ENCODE results near the gene SUN1.

Gene SUN1

GRCh38 chr7:889391-889790, 57.1 kb downstream of the SUN1 start:
- Histone ChIP-seq H3K4me1 (ENCODE audit: control insufficient read depth in 1 of 2, insufficient read depth in 2 of 2, low read length in 2 of 2) (peaks cover 0 to 2% of the 10 kb centered on the region in 2 donors), H3K36me3 (ENCODE audit: control insufficient read depth in 1 of 2, insufficient read depth in 2 of 2, low read length in 2 of 2) (peaks cover 37 to 82% of the 10 kb centered on the region in 2 donors), H3K4me3 (ENCODE audit: low read depth in 1 of 2, low read length in 2 of 2) (no peak overlapping the region), H3K27ac (ENCODE audit: low read depth, low read length) (no peak overlapping the region), H3K27me3 (ENCODE audit: control insufficient read depth in 1 of 2, insufficient read depth in 2 of 2, low read length in 2 of 2) (no peaks in the 10 kb centered on the region), H3K9ac (ENCODE audit: low read depth in 1 of 2, low read length in 2 of 2) (no peak overlapping the region), H3K9me3 (ENCODE audit: control insufficient read depth in 1 of 2, low read length in 2 of 2) (no peaks in the 10 kb centered on the region)

- Histone ChIP-seq H3K9me3 (ENCODE audit: control insufficient read depth in 1 of 2, low read length in 2 of 2) (no peaks in the 10 kb centered on the region), H3K4me1 (ENCODE audit: control insufficient read depth in 1 of 2, insufficient read depth in 2 of 2, low read length in 2 of 2) (no peaks in the 10 kb centered on the region), H3K36me3 (ENCODE audit: control insufficient read depth in 1 of 2, insufficient read depth in 2 of 2, low read length in 2 of 2) (peaks cover 50 to 93% of the 10 kb centered on the region in 2 donors), H3K27me3 (ENCODE audit: control insufficient read depth in 1 of 2, insufficient read depth in 2 of 2, low read length in 2 of 2) (no peaks in the 10 kb centered on the region), H3K4me3 (ENCODE audit: low read depth in 1 of 2, low read length in 2 of 2) (no peak overlapping the region), H3K9ac (ENCODE audit: low read depth in 1 of 2, low read length in 2 of 2) (no peak overlapping the region), H3K27ac (ENCODE audit: low read depth, low read length) (no peak overlapping the region)
Observed at GRCh38 chr7:890868-891267, 58.6 kb downstream of the SUN1 start.

- H3K9me3 ChIP-seq (ENCODE audit: control insufficient read depth in 1 of 2, low read length in 2 of 2), result no peaks in the 10 kb centered on the region
- no peaks in the 10 kb centered on the region for H3K4me1 ChIP-seq (ENCODE audit: control insufficient read depth in 1 of 2, insufficient read depth in 2 of 2, low read length in 2 of 2)
- no peak overlapping the region for H3K4me3 ChIP-seq (ENCODE audit: low read depth in 1 of 2, low read length in 2 of 2)
- no peaks in the 10 kb centered on the region for H3K27me3 ChIP-seq (ENCODE audit: control insufficient read depth in 1 of 2, insufficient read depth in 2 of 2, low read length in 2 of 2)
- H3K36me3 ChIP-seq (ENCODE audit: control insufficient read depth in 1 of 2, insufficient read depth in 2 of 2, low read length in 2 of 2), result peaks cover 54 to 93% of the 10 kb centered on the region in 2 donors
- no peak overlapping the region for H3K27ac ChIP-seq (ENCODE audit: low read depth, low read length)
- no peak overlapping the region for H3K9ac ChIP-seq (ENCODE audit: low read depth in 1 of 2, low read length in 2 of 2)
Observed at GRCh38 chr7:891291-891690, 59.0 kb downstream of the SUN1 start.

- H3K4me3 ChIP-seq (ENCODE audit: low read depth in 1 of 2, low read length in 2 of 2), result no peak overlapping the region
- H3K4me1 ChIP-seq (ENCODE audit: control insufficient read depth in 1 of 2, insufficient read depth in 2 of 2, low read length in 2 of 2), result no peaks in the 10 kb centered on the region
- no peaks in the 10 kb centered on the region for H3K9me3 ChIP-seq (ENCODE audit: control insufficient read depth in 1 of 2, low read length in 2 of 2)
- H3K27ac ChIP-seq (ENCODE audit: low read depth, low read length), result no peak overlapping the region
- H3K27me3 ChIP-seq (ENCODE audit: control insufficient read depth in 1 of 2, insufficient read depth in 2 of 2, low read length in 2 of 2), result no peaks in the 10 kb centered on the region
- H3K36me3 ChIP-seq (ENCODE audit: control insufficient read depth in 1 of 2, insufficient read depth in 2 of 2, low read length in 2 of 2), result peaks cover 57 to 93% of the 10 kb centered on the region in 2 donors
- no peak overlapping the region for H3K9ac ChIP-seq (ENCODE audit: low read depth in 1 of 2, low read length in 2 of 2)
Observed at GRCh38 chr7:891805-892204, 59.5 kb downstream of the SUN1 start.

- no peak overlapping the region for H3K27ac ChIP-seq (ENCODE audit: low read depth, low read length)
Observed at GRCh38 chr7:892648-893593, 60.6 kb downstream of the SUN1 start.

GRCh38 chr7:893686-894085, 61.4 kb downstream of the SUN1 start:
- Histone ChIP-seq H3K9me3 (ENCODE audit: control insufficient read depth in 1 of 2, low read length in 2 of 2) (no peaks in the 10 kb centered on the region), H3K9ac (ENCODE audit: low read depth in 1 of 2, low read length in 2 of 2) (no peak overlapping the region), H3K4me1 (ENCODE audit: control insufficient read depth in 1 of 2, insufficient read depth in 2 of 2, low read length in 2 of 2) (no peaks in the 10 kb centered on the region), H3K27me3 (ENCODE audit: control insufficient read depth in 1 of 2, insufficient read depth in 2 of 2, low read length in 2 of 2) (no peaks in the 10 kb centered on the region), H3K36me3 (ENCODE audit: control insufficient read depth in 1 of 2, insufficient read depth in 2 of 2, low read length in 2 of 2) (peaks cover 65 to 91% of the 10 kb centered on the region in 2 donors), H3K4me3 (ENCODE audit: low read depth in 1 of 2, low read length in 2 of 2) (no peak overlapping the region), H3K27ac (ENCODE audit: low read depth, low read length) (no peak overlapping the region)

More at GRCh38 chr7:892648-893593, 60.6 kb downstream of the SUN1 start:
- Histone ChIP-seq H3K36me3 (ENCODE audit: control insufficient read depth in 1 of 2, insufficient read depth in 2 of 2, low read length in 2 of 2) (peaks cover 64 to 92% of the 10 kb centered on the region in 2 donors), H3K9ac (ENCODE audit: low read depth in 1 of 2, low read length in 2 of 2) (no peak overlapping the region), H3K27me3 (ENCODE audit: control insufficient read depth in 1 of 2, insufficient read depth in 2 of 2, low read length in 2 of 2) (no peaks in the 10 kb centered on the region), H3K9me3 (ENCODE audit: control insufficient read depth in 1 of 2, low read length in 2 of 2) (no peaks in the 10 kb centered on the region), H3K4me1 (ENCODE audit: control insufficient read depth in 1 of 2, insufficient read depth in 2 of 2, low read length in 2 of 2) (no peaks in the 10 kb centered on the region), H3K4me3 (ENCODE audit: low read depth in 1 of 2, low read length in 2 of 2) (no peak overlapping the region)

- H3K27ac ChIP-seq (ENCODE audit: low read depth, low read length), result no peak overlapping the region
- no peaks in the 10 kb centered on the region for H3K9me3 ChIP-seq (ENCODE audit: control insufficient read depth in 1 of 2, low read length in 2 of 2)
- no peaks in the 10 kb centered on the region for H3K4me1 ChIP-seq (ENCODE audit: control insufficient read depth in 1 of 2, insufficient read depth in 2 of 2, low read length in 2 of 2)
- H3K9ac ChIP-seq (ENCODE audit: low read depth in 1 of 2, low read length in 2 of 2), result no peak overlapping the region
- H3K4me3 ChIP-seq (ENCODE audit: low read depth in 1 of 2, low read length in 2 of 2), result no peak overlapping the region
- no peaks in the 10 kb centered on the region for H3K27me3 ChIP-seq (ENCODE audit: control insufficient read depth in 1 of 2, insufficient read depth in 2 of 2, low read length in 2 of 2)
- peaks cover 69 to 91% of the 10 kb centered on the region in 2 donors for H3K36me3 ChIP-seq (ENCODE audit: control insufficient read depth in 1 of 2, insufficient read depth in 2 of 2, low read length in 2 of 2)
Observed at GRCh38 chr7:894164-894867, 62.0 kb downstream of the SUN1 start.

GRCh38 chr7:894927-895450, 62.7 kb downstream of the SUN1 start:
- Histone ChIP-seq H3K9ac (ENCODE audit: low read depth in 1 of 2, low read length in 2 of 2) (no peak overlapping the region), H3K4me3 (ENCODE audit: low read depth in 1 of 2, low read length in 2 of 2) (no peak overlapping the region), H3K36me3 (ENCODE audit: control insufficient read depth in 1 of 2, insufficient read depth in 2 of 2, low read length in 2 of 2) (peaks cover 69 to 94% of the 10 kb centered on the region in 2 donors), H3K27ac (ENCODE audit: low read depth, low read length) (no peak overlapping the region), H3K9me3 (ENCODE audit: control insufficient read depth in 1 of 2, low read length in 2 of 2) (no peaks in the 10 kb centered on the region), H3K27me3 (ENCODE audit: control insufficient read depth in 1 of 2, insufficient read depth in 2 of 2, low read length in 2 of 2) (no peaks in the 10 kb centered on the region), H3K4me1 (ENCODE audit: control insufficient read depth in 1 of 2, insufficient read depth in 2 of 2, low read length in 2 of 2) (no peaks in the 10 kb centered on the region)

GRCh38 chr7:895451-896052, 63.3 kb downstream of the SUN1 start:
- no peaks in the 10 kb centered on the region for H3K9me3 ChIP-seq (ENCODE audit: control insufficient read depth in 1 of 2, low read length in 2 of 2)
- H3K27me3 ChIP-seq (ENCODE audit: control insufficient read depth in 1 of 2, insufficient read depth in 2 of 2, low read length in 2 of 2), result no peaks in the 10 kb centered on the region
- H3K27ac ChIP-seq (ENCODE audit: low read depth, low read length), result no peak overlapping the region
- H3K9ac ChIP-seq (ENCODE audit: low read depth in 1 of 2, low read length in 2 of 2), result no peak overlapping the region
- no peak overlapping the region for H3K4me3 ChIP-seq (ENCODE audit: low read depth in 1 of 2, low read length in 2 of 2)
- peaks cover 0 to under 1% of the 10 kb centered on the region in 2 donors for H3K4me1 ChIP-seq (ENCODE audit: control insufficient read depth in 1 of 2, insufficient read depth in 2 of 2, low read length in 2 of 2)
- H3K36me3 ChIP-seq (ENCODE audit: control insufficient read depth in 1 of 2, insufficient read depth in 2 of 2, low read length in 2 of 2), result peaks cover 67 to 92% of the 10 kb centered on the region in 2 donors

All from duodenal mucosa (tissue), 2 donors.